Skeletal muscle tissue (tissue), 4 donors: ENCODE results near the gene ANXA4. TPM values are rescaled to one million over a fixed set of nuclear protein-coding genes. Genes with fewer than 3 reads are reported as not detected.
"Not testable (repeated sequence)": the region's sequence is repeated elsewhere in the genome, so short reads cannot be mapped to it uniquely, and the experiment has no call there.

Experiments used
- H3K27ac ChIP-seq: one replicate; pipeline ENCODE4 v1.7.0; 2013; ENCODE audit warnings: mild to moderate bottlenecking, low read depth, low read length, inconsistent platforms
- H3K27me3 ChIP-seq, 3 donors: one replicate each; pipeline ENCODE4 v1.7.0; 2013; ENCODE audit warnings: low read length in 3 of 3; ENCODE audit not compliant: control insufficient read depth in 3 of 3, insufficient read depth in 3 of 3
- H3K36me3 ChIP-seq, 3 donors: one replicate each; pipeline ENCODE4 v1.7.0; 2013; ENCODE audit warnings: low read length in 3 of 3; ENCODE audit not compliant: control insufficient read depth in 3 of 3, insufficient read depth in 3 of 3
- H3K4me1 ChIP-seq, 3 donors: one replicate each; pipeline ENCODE4 v1.7.0; 2013; ENCODE audit warnings: low read length in 3 of 3, mild to moderate bottlenecking in 3 of 3; ENCODE audit not compliant: control insufficient read depth in 3 of 3, insufficient read depth in 3 of 3
- H3K4me3 ChIP-seq, 3 donors: one replicate each; pipeline ENCODE4 v1.7.0; 2013; ENCODE audit warnings: low read length in 3 of 3
- H3K9ac ChIP-seq, 3 donors: one replicate each; pipeline ENCODE4 v1.7.0; 2013; ENCODE audit warnings: low read length in 3 of 3, mild to moderate bottlenecking in 3 of 3, moderate library complexity in 2 of 3, low read depth in 1 of 3
- H3K9me3 ChIP-seq, 3 donors: one replicate each; pipeline ENCODE4 v1.7.0; 2013; ENCODE audit warnings: low read length in 3 of 3; ENCODE audit not compliant: control insufficient read depth in 3 of 3
- total RNA-seq: library from RNA; depleted of rRNA; stranded (reverse); fragments of >200 nt; gene quantifications from one replicate; pipeline ENCODE4 v1.2.3, GENCODE V29; 2014
- donor health status: Osteomylitis.

The ANXA4 gene
- total RNA-seq, 1 donor from 2014 or later = 18.8 TPM

- Histone ChIP-seq H3K9ac (no peak overlapping the region), H3K4me1 (peaks cover 30 to 52% (median 43%) of the 10 kb centered on the region in 3 donors), H3K27ac (no peak overlapping the region)
Observed at GRCh38 chr2:69766014-69766413, 24.1 kb downstream of the ANXA4 start.

GRCh38 chr2:69767034-69767433, 25.1 kb downstream of the ANXA4 start:
- Histone ChIP-seq H3K9me3 (no peaks in the 10 kb centered on the region), H3K4me3 (no peak overlapping the region), H3K36me3 (peaks cover 0 to 5% (median 0%) of the 10 kb centered on the region in 3 donors), H3K9ac (no peak overlapping the region), H3K4me1 (peaks cover 33 to 61% (median 49%) of the 10 kb centered on the region in 3 donors), H3K27me3 (no peaks in the 10 kb centered on the region), H3K27ac (peak overlapping the region; percentile 59)

More at GRCh38 chr2:69766014-69766413, 24.1 kb downstream of the ANXA4 start:
- H3K9me3 ChIP-seq = no peaks in the 10 kb centered on the region
- no peaks in the 10 kb centered on the region for H3K27me3 ChIP-seq
- peaks cover 0 to 5% (median 0%) of the 10 kb centered on the region in 3 donors for H3K36me3 ChIP-seq
- H3K4me3 ChIP-seq = no peak overlapping the region

GRCh38 chr2:69768235-69768634, 26.3 kb downstream of the ANXA4 start:
- Histone ChIP-seq H3K27ac (peak overlapping the region; percentile 97), H3K4me1 (peaks cover 36 to 68% (median 51%) of the 10 kb centered on the region in 3 donors), H3K4me3 (no peak overlapping the region), H3K9me3 (no peaks in the 10 kb centered on the region), H3K36me3 (peaks cover 0 to 2% (median 0%) of the 10 kb centered on the region in 3 donors), H3K27me3 (no peaks in the 10 kb centered on the region), H3K9ac (no peak overlapping the region)

GRCh38 chr2:69768789-69769188, 26.9 kb downstream of the ANXA4 start:
- Histone ChIP-seq H3K9ac (no peak overlapping the region), H3K4me3 (no peak overlapping the region), H3K9me3 (no peaks in the 10 kb centered on the region), H3K27ac (peak overlapping the region; percentile 97), H3K27me3 (no peaks in the 10 kb centered on the region), H3K4me1 (peaks cover 37 to 70% (median 51%) of the 10 kb centered on the region in 3 donors), H3K36me3 (peaks cover 0 to 2% (median 0%) of the 10 kb centered on the region in 3 donors)

GRCh38 chr2:69769272-69769671, 27.3 kb downstream of the ANXA4 start:
- Histone ChIP-seq H3K9ac (no peak overlapping the region), H3K4me1 (peaks cover 37 to 70% (median 49%) of the 10 kb centered on the region in 3 donors), H3K27ac (peak overlapping the region; percentile 97), H3K27me3 (no peaks in the 10 kb centered on the region), H3K9me3 (no peaks in the 10 kb centered on the region), H3K4me3 (no peak overlapping the region), H3K36me3 (no peaks in the 10 kb centered on the region)

DNA sequence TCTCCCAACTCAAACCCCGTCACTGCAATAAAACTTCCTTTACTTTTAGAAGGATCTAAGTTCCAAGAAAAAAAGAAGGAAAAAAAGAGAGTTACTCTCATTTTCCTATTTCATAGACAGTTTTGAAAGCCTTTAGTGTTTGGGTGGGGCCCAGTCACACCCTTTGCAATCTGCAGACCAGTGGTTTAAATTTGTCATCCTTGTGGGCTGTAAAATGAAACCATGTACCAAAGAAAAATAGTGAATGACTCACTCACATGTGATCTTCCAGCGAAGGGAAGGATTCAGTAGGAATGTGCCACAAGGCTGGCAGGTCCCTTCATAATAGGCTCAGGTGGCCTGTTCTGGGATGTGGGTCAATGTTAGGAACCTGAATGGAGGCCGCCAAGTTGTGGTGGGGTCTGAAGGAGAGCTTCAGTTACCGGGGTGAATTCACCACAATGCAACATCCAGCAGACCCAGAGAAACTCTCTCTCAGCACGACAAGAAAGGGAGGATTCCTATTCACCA, 28.3 kb downstream of the ANXA4 start:
- peaks cover 40 to 65% (median 47%) of the 10 kb centered on the region in 3 donors for H3K4me1 ChIP-seq

DNA sequence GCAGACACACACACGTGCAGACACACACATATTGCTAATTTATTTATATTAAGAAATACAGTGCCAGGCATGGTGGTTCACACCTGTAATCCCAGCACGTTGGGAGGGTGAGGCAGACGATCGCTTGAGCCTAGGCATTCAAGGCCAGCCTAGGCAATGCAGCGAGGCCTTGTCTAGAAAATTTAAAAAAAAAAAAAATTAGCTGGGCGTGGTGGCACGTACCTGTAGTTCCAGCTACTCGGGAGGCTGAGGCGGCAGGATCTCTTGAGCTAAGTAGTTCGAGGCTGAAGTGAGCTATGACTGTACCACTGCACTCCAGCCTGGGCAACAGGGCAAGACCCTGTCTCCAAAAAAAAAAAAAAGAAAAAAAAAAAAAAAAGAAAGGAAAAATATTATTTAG, 28.8 kb downstream of the ANXA4 start:
- peak overlapping the region in 1 of 3 donors; percentile 4 for H3K4me3 ChIP-seq
- peak overlapping the region in 2 of 3 donors; percentile 0 to 27 for H3K9ac ChIP-seq
- peaks cover 44 to 69% (median 47%) of the 10 kb centered on the region in 3 donors for H3K4me1 ChIP-seq
- H3K27ac ChIP-seq = peak overlapping the region; percentile 97
- no peaks in the 10 kb centered on the region for H3K27me3 ChIP-seq
- H3K9me3 ChIP-seq = no peaks in the 10 kb centered on the region
- no peaks in the 10 kb centered on the region for H3K36me3 ChIP-seq

More for the DNA sequence above, 28.3 kb downstream of the ANXA4 start:
- no peaks in the 10 kb centered on the region for H3K27me3 ChIP-seq
- peak overlapping the region; percentile 27 to 74 (median 38) for H3K9ac ChIP-seq
- peak overlapping the region; percentile 97 for H3K27ac ChIP-seq
- H3K36me3 ChIP-seq = no peaks in the 10 kb centered on the region
- no peaks in the 10 kb centered on the region for H3K9me3 ChIP-seq
- peak overlapping the region in 2 of 3 donors; percentile 4 to 23 for H3K4me3 ChIP-seq

DNA sequence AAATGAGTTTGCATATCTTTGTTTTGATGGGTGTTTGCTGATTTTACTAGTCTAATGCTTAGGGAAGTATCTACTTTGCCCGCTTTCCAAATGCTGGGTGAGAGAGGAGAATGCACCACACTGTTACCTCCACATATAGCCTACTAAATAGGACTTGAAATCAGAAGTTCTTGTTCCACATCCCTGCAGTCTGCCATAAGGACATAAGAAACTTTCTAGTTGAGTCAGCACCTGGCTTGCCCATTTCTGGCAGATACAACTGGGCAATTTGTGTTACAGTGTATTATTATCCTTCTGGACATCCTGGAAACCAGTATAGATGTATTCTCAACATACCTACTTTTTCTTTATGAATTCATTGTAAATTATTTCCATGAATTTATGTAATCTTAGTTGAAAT, 29.5 kb downstream of the ANXA4 start:
- H3K4me3 ChIP-seq = no peak overlapping the region
- H3K36me3 ChIP-seq = no peaks in the 10 kb centered on the region
- H3K27ac ChIP-seq = peak overlapping the region; percentile 97
- no peaks in the 10 kb centered on the region for H3K27me3 ChIP-seq
- no peak overlapping the region for H3K9ac ChIP-seq
- H3K9me3 ChIP-seq = no peaks in the 10 kb centered on the region
- peaks cover 44 to 66% (median 45%) of the 10 kb centered on the region in 3 donors for H3K4me1 ChIP-seq

GRCh38 chr2:69773206-69773605, 31.3 kb downstream of the ANXA4 start:
- Histone ChIP-seq H3K9ac (no peak overlapping the region), H3K9me3 (peaks cover 0 to 3% (median 0%) of the 10 kb centered on the region in 3 donors), H3K27me3 (no peaks in the 10 kb centered on the region), H3K36me3 (no peaks in the 10 kb centered on the region), H3K27ac (peak overlapping the region; percentile 55), H3K4me3 (no peak overlapping the region), H3K4me1 (peaks cover 32 to 51% (median 32%) of the 10 kb centered on the region in 3 donors)

- not testable (repeated sequence) for H3K36me3 ChIP-seq, H3K27ac ChIP-seq, H3K9ac ChIP-seq, H3K9me3 ChIP-seq, H3K4me3 ChIP-seq, H3K27me3 ChIP-seq
- peaks cover 24 to 43% (median 34%) of the 10 kb centered on the region in 3 donors for H3K4me1 ChIP-seq
Observed at GRCh38 chr2:69774258-69774983, 32.5 kb downstream of the ANXA4 start.
